HCT116 (cell line): ENCODE data around the gene HACD1. TPM values are rescaled to one million over a fixed set of nuclear protein-coding genes. Genes with fewer than 3 reads are reported as not detected.

Source experiments
- ATAC-seq: fragments of 200-7000 bp; cut with Tn5 transposase; 2 replicates; pipeline ENCODE4 v1.9.1; 2020; ENCODE audit warnings: mild to moderate bottlenecking, moderate library complexity
- BruUV-seq: library from RNA; stranded (reverse); fragments of 400-500 nt; replicated peaks from 2 replicates; lab custom pipeline; 2021; lab: Mats Ljungman, UMichigan
- CTCF ChIA-PET: fragments of 300-600 bp; sonication (Branson Sonifier 250); formaldehyde crosslinking; loops from one replicate; lab custom pipeline; 2021; ENCODE audit warnings: antibody characterized with exemption; lab: Charles Lee
- POLR2A ChIA-PET: fragments of 300-600, 350-600 bp; sonication (Branson Sonifier 250); formaldehyde crosslinking; loops from one replicate; lab custom pipeline; 2021; ENCODE audit warnings: antibody characterized with exemption; lab: Charles Lee
- RAD21 ChIA-PET, 2 experiments: fragments of 300-600 bp; sonication (Branson Sonifier 250); formaldehyde crosslinking; loops; one replicate each; lab custom pipeline; 2023; ENCODE audit warnings: low total read pairs in 2 of 2; ENCODE audit not compliant: uncharacterized antibody in 2 of 2, unreplicated experiment in 2 of 2, low non-redundant PET in 1 of 2; lab: Charles Lee
- DNase-seq: peaks from one replicate; pipeline ENCODE4 v3.0.0-alpha.2; 2010; ENCODE audit warnings: low read depth, low spot score
- H2AFZ ChIP-seq: fragments of 200-600 bp; shearing (Covaris generic), sonication (generic); 2 replicates; pipeline ENCODE4 v1.6.1; 2017; ENCODE audit warnings: low read depth, mixed run types, mixed read lengths, antibody characterized with exemption, low read length; ENCODE audit not compliant: poor library complexity, severe bottlenecking
- H3K27ac ChIP-seq: 2 replicates; pipeline ENCODE4 v1.5.1; 2012; ENCODE audit warnings: low read depth, low read length
- H3K27me3 ChIP-seq: fragments of 200-600 bp; sonication (generic); 2 replicates; pipeline ENCODE4 v1.6.1; 2016; ENCODE audit warnings: mixed run types, low read length, mixed read lengths; ENCODE audit not compliant: insufficient read depth
- H3K36me3 ChIP-seq, 2 experiments: fragments of 200-500 bp in 1 of 2; fragments of 200-600 bp in 1 of 2; sonication (Bioruptor generic) in 1 of 2; sonication (generic) in 1 of 2; 2 replicates each; pipeline versions ENCODE4 v1.5.1 to v1.6.1; 2014 to 2016; ENCODE audit warnings: low read length in 2 of 2, inconsistent platforms in 1 of 2, mixed read lengths in 1 of 2, mixed run types in 1 of 2; ENCODE audit not compliant: insufficient read depth in 2 of 2, control insufficient read depth in 1 of 2
- H3K4me1 ChIP-seq, 2 experiments: fragments of 200-600 bp in 1 of 2; sonication (generic) in 1 of 2; 2 replicates each; pipeline versions ENCODE4 v1.5.1 to v1.6.1; 2012 to 2017; ENCODE audit warnings: low read length in 2 of 2, inconsistent platforms in 1 of 2, mild to moderate bottlenecking in 1 of 2, mixed read lengths in 1 of 2, mixed run types in 1 of 2, moderate library complexity in 1 of 2; ENCODE audit not compliant: insufficient read depth in 2 of 2, control insufficient read depth in 1 of 2
- H3K4me2 ChIP-seq: fragments of 200-600 bp; sonication (generic); 2 replicates; pipeline ENCODE4 v1.6.1; 2017; ENCODE audit warnings: mixed run types, low read length, mixed read lengths
- H3K4me3 ChIP-seq, 2 experiments: fragments of 200-600 bp in 1 of 2; sonication (generic) in 1 of 2; replicated peaks in 1 of 2; 2 replicates each; pipeline ENCODE4 v1.5.1; 2011 to 2016; ENCODE audit warnings: low read length in 2 of 2, control low read depth in 1 of 2, low read depth in 1 of 2, mild to moderate bottlenecking in 1 of 2, mixed read lengths in 1 of 2, mixed run types in 1 of 2
- H3K79me2 ChIP-seq: fragments of 200-600 bp; sonication (generic); 2 replicates; pipeline ENCODE4 v1.6.1; 2017; ENCODE audit warnings: mild to moderate bottlenecking, mixed run types, low read length, moderate library complexity, mixed read lengths; ENCODE audit not compliant: insufficient read depth
- H3K9ac ChIP-seq: fragments of 200-600 bp; sonication (generic); 2 replicates; pipeline ENCODE4 v1.6.1; 2016; ENCODE audit warnings: low read length, mixed read lengths
- H3K9me2 ChIP-seq: fragments of 200-600 bp; sonication (generic), shearing (Covaris generic); 2 replicates; pipeline ENCODE4 v1.6.1; 2017; ENCODE audit warnings: mixed run types, mild to moderate bottlenecking, moderate library complexity; ENCODE audit not compliant: insufficient read depth
- H3K9me3 ChIP-seq, 2 experiments: fragments of 200-500 bp in 1 of 2; fragments of 200-600 bp in 1 of 2; sonication (Bioruptor generic) in 1 of 2; sonication (generic) in 1 of 2; 2 replicates each; pipeline ENCODE4 v1.6.1; 2014 to 2017; ENCODE audit warnings: low read length in 2 of 2, mixed read lengths in 2 of 2, inconsistent platforms in 1 of 2, low read depth in 1 of 2, mild to moderate bottlenecking in 1 of 2, mixed run types in 1 of 2, moderate library complexity in 1 of 2; ENCODE audit not compliant: control insufficient read depth in 1 of 2, insufficient read depth in 1 of 2
- H4K20me1 ChIP-seq: fragments of 200-600 bp; sonication (generic), shearing (Covaris generic); 2 replicates; pipeline ENCODE4 v1.6.1; 2017; ENCODE audit warnings: mixed run types, mild to moderate bottlenecking, moderate library complexity; ENCODE audit not compliant: insufficient read depth
- CBX3 ChIP-seq: IDR thresholded peaks from 2 replicates; pipeline ENCODE4 v1.6.1; 2012; ENCODE audit warnings: low read depth
- CEBPB ChIP-seq: IDR thresholded peaks from 2 replicates; pipeline ENCODE4 v1.6.1; 2012; ENCODE audit warnings: low read depth
- EGR1 ChIP-seq: IDR thresholded peaks from 2 replicates; pipeline ENCODE4 v1.6.1; 2012; ENCODE audit warnings: low read depth
- EZH2 ChIP-seq: fragments of 200-600 bp; sonication (generic); IDR thresholded peaks from 2 replicates; pipeline ENCODE4 v1.6.1; 2017; ENCODE audit warnings: antibody characterized with exemption, mixed run types
- EZH2phosphoT487 ChIP-seq: fragments of 200-600 bp; IDR thresholded peaks from 2 replicates; pipeline ENCODE4 v1.6.1; 2018; ENCODE audit warnings: antibody characterized with exemption, borderline replicate concordance
- FOSL1 ChIP-seq: IDR thresholded peaks from 2 replicates; pipeline ENCODE4 v1.6.1; 2012; ENCODE audit warnings: low read depth
- JUND ChIP-seq: IDR thresholded peaks from 2 replicates; pipeline ENCODE4 v1.6.1; 2012
- MAX ChIP-seq: IDR thresholded peaks from 2 replicates; pipeline ENCODE4 v1.6.1; 2012
- POLR2A ChIP-seq: IDR thresholded peaks from 2 replicates; pipeline ENCODE4 v1.7.0; 2011; ENCODE audit warnings: borderline replicate concordance; ENCODE audit not compliant: insufficient read depth, insufficient read length; ENCODE audit errors: extremely low read depth
- POLR2AphosphoS5 ChIP-seq: IDR thresholded peaks from 2 replicates; pipeline ENCODE4 v1.6.1; 2011; ENCODE audit warnings: mild to moderate bottlenecking, low read depth, low read length, moderate library complexity
- REST ChIP-seq: IDR thresholded peaks from 2 replicates; pipeline ENCODE4 v1.6.1; 2012; ENCODE audit warnings: low read depth
- SP1 ChIP-seq: IDR thresholded peaks from 2 replicates; pipeline ENCODE4 v1.6.1; 2012; ENCODE audit warnings: low read depth
- SRF ChIP-seq: IDR thresholded peaks from 2 replicates; pipeline ENCODE4 v1.6.1; 2012; ENCODE audit warnings: low read depth
- TCF7L2 ChIP-seq: IDR thresholded peaks from 2 replicates; pipeline ENCODE4 v1.7.0; 2011; ENCODE audit warnings: borderline replicate concordance, inconsistent platforms; ENCODE audit not compliant: insufficient read depth, insufficient read length; ENCODE audit errors: extremely low read depth
- YY1 ChIP-seq: IDR thresholded peaks from 2 replicates; pipeline ENCODE4 v1.6.1; 2011; ENCODE audit warnings: low read length, low read depth, moderate library complexity, mild to moderate bottlenecking; ENCODE audit not compliant: insufficient replicate concordance; ENCODE audit errors: extremely low read depth
- ZFX ChIP-seq: fragments of 450-650 bp; IDR thresholded peaks from 2 replicates; pipeline ENCODE4 v1.6.1; 2017
- ZNF274 ChIP-seq: fragments of 200-500 bp; sonication (Bioruptor generic); IDR thresholded peaks from 2 replicates; pipeline ENCODE4 v1.6.1; 2014; ENCODE audit warnings: mild to moderate bottlenecking, low read depth, low read length, inconsistent platforms
- intact Hi-C: fragments of 100-400 bp; cut with micrococcal nuclease; formaldehyde crosslinking; loops from 2 replicates; pipeline ENCODE4 v1.10.0; 2022
- total RNA-seq: library from RNA; stranded (reverse); gene quantifications from one replicate; pipeline ENCODE4 v1.2.1, GENCODE V29; 2021; ENCODE audit not compliant: unreplicated experiment
- TF ChIP-seq, protein P1 (sequence below), 3 experiments: fragments of 200-600 bp in 1 of 3; sonication (generic) in 1 of 3; IDR thresholded peaks in 2 of 3; conservative IDR thresholded peaks in 1 of 3; 2 replicates each; pipeline ENCODE4 v1.5.1; 2012 to 2017; ENCODE audit warnings: low read depth in 2 of 3, low read length in 2 of 3, antibody characterized with exemption in 1 of 3, borderline replicate concordance in 1 of 3, control low read depth in 1 of 3, mild to moderate bottlenecking in 1 of 3, mixed read lengths in 1 of 3, mixed run types in 1 of 3, moderate library complexity in 1 of 3; ENCODE audit not compliant: insufficient read depth in 1 of 3
- TF ChIP-seq, protein P2 (sequence below): IDR thresholded peaks from 2 replicates; pipeline ENCODE4 v1.6.1; 2011; ENCODE audit warnings: mild to moderate bottlenecking, low read length, moderate library complexity; ENCODE audit not compliant: insufficient replicate concordance; ENCODE audit errors: extremely low read depth
- TF ChIP-seq, protein P3 (sequence below): IDR thresholded peaks from 2 replicates; pipeline ENCODE4 v1.6.1; 2012

HACD1 gene
- total RNA-seq, 1 experiment from 2014 or later = 21.6 TPM

DNA sequence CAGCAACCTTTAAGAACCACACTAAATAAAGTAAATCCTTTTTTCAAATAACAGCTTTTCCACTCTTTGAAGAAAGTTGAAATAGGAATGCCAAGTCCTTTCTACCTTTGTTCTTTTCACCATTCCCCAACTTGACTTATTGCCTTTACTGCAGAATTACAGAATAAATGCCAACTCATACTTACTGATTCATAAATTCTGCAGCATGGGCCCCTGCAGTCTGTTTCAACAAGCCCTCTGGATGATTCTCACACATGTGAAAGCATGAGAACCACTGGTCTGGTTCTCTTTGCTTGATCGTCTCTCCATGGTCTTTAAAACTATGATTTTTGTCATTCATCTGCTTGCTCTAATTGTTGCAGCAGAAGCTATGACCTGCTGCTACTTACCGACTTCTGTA lies 56.1 kb downstream of the HACD1 start:
- CTCF ChIA-PET = no interaction called here
- no peak overlapping the region for H3K4me3 ChIP-seq
- no peaks in the 10 kb centered on the region for H3K9me2 ChIP-seq
- BruUV-seq = no TSS peak
- no peaks in the 10 kb centered on the region for H4K20me1 ChIP-seq
- intact Hi-C loops = no loop called here
- no peaks in the 10 kb centered on the region for H3K4me1 ChIP-seq
- no peak overlapping the region for H2AFZ ChIP-seq
- H3K36me3 ChIP-seq = no peaks in the 10 kb centered on the region
- no peak overlapping the region for H3K27ac ChIP-seq
- no peaks in the 10 kb centered on the region for H3K9me3 ChIP-seq
- ATAC-seq (no peak), DNase-seq (no peak)
- H3K27me3 ChIP-seq = no peaks in the 10 kb centered on the region
- no peak overlapping the region for H3K4me2 ChIP-seq
- RAD21 ChIA-PET = no interaction called here
- TF ChIP-seq CEBPB = no peak
- TF ChIP-seq, protein P1, sequence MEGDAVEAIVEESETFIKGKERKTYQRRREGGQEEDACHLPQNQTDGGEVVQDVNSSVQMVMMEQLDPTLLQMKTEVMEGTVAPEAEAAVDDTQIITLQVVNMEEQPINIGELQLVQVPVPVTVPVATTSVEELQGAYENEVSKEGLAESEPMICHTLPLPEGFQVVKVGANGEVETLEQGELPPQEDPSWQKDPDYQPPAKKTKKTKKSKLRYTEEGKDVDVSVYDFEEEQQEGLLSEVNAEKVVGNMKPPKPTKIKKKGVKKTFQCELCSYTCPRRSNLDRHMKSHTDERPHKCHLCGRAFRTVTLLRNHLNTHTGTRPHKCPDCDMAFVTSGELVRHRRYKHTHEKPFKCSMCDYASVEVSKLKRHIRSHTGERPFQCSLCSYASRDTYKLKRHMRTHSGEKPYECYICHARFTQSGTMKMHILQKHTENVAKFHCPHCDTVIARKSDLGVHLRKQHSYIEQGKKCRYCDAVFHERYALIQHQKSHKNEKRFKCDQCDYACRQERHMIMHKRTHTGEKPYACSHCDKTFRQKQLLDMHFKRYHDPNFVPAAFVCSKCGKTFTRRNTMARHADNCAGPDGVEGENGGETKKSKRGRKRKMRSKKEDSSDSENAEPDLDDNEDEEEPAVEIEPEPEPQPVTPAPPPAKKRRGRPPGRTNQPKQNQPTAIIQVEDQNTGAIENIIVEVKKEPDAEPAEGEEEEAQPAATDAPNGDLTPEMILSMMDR (IDR thresholded peaks at IDR 0.05 in 2 of 3, conservative IDR thresholded peaks at IDR 0.05 in 1 of 3; ENCODE audit: borderline replicate concordance in 1 of 3, insufficient read depth in 1 of 3, low read depth in 2 of 3, low read length in 2 of 3) = no peak
- TF ChIP-seq, protein P2, sequence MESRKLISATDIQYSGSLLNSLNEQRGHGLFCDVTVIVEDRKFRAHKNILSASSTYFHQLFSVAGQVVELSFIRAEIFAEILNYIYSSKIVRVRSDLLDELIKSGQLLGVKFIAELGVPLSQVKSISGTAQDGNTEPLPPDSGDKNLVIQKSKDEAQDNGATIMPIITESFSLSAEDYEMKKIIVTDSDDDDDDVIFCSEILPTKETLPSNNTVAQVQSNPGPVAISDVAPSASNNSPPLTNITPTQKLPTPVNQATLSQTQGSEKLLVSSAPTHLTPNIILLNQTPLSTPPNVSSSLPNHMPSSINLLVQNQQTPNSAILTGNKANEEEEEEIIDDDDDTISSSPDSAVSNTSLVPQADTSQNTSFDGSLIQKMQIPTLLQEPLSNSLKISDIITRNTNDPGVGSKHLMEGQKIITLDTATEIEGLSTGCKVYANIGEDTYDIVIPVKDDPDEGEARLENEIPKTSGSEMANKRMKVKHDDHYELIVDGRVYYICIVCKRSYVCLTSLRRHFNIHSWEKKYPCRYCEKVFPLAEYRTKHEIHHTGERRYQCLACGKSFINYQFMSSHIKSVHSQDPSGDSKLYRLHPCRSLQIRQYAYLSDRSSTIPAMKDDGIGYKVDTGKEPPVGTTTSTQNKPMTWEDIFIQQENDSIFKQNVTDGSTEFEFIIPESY = no peak
- TF ChIP-seq TCF7L2 = no peak
- TF ChIP-seq SP1 = no peak
- no peak for TF ChIP-seq YY1
- no peak for TF ChIP-seq MAX
- TF ChIP-seq EZH2phosphoT487 = no peak
- TF ChIP-seq REST = no peak
- TF ChIP-seq POLR2AphosphoS5 = no peak
- TF ChIP-seq CBX3 = no peak
- TF ChIP-seq POLR2A = no peak
- TF ChIP-seq, protein P3, sequence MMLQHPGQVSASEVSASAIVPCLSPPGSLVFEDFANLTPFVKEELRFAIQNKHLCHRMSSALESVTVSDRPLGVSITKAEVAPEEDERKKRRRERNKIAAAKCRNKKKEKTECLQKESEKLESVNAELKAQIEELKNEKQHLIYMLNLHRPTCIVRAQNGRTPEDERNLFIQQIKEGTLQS = no peak
- TF ChIP-seq ZNF274 = no peak
- TF ChIP-seq EZH2 = no peak
- TF ChIP-seq EGR1 = no peak
- TF ChIP-seq JUND = no peak
- TF ChIP-seq ZFX = no peak
- TF ChIP-seq SRF = no peak
- TF ChIP-seq FOSL1 = no peak
- no peak overlapping the region for H3K9ac ChIP-seq
- no peaks in the 10 kb centered on the region for H3K79me2 ChIP-seq
- POLR2A ChIA-PET = no interaction called here
